Trophoblast cell (in vitro differentiated cells and primary cell): ENCODE data around the gene HAGHL.

ENCODE experiments used
- DNase-seq, 2 donors: peaks; one replicate each; pipeline ENCODE4 v3.0.0-alpha.2; 2016
- H2AFZ ChIP-seq: 2 replicates; pipeline ENCODE4 v1.6.1; 2013; ENCODE audit warnings: low read length, moderate library complexity, mild to moderate bottlenecking; ENCODE audit not compliant: insufficient read depth, poor library complexity
- H2AK5ac ChIP-seq: 2 replicates; pipeline ENCODE4 v1.6.1; 2013; ENCODE audit warnings: mild to moderate bottlenecking, low read length
- H2BK120ac ChIP-seq: 2 replicates; pipeline ENCODE4 v1.6.1; 2013; ENCODE audit warnings: low read length, mild to moderate bottlenecking, moderate library complexity; ENCODE audit not compliant: insufficient read depth, poor library complexity
- H2BK12ac ChIP-seq: 2 replicates; pipeline ENCODE4 v1.6.1; 2013; ENCODE audit warnings: mild to moderate bottlenecking, low read length, moderate library complexity
- H2BK5ac ChIP-seq: 2 replicates; pipeline ENCODE4 v1.6.1; 2013; ENCODE audit warnings: low read length, low read depth, moderate library complexity, mild to moderate bottlenecking; ENCODE audit not compliant: poor library complexity
- H3K14ac ChIP-seq: 2 replicates; pipeline ENCODE4 v1.6.1; 2013; ENCODE audit warnings: mild to moderate bottlenecking, low read length
- H3K18ac ChIP-seq: 2 replicates; pipeline ENCODE4 v1.6.1; 2013; ENCODE audit warnings: mild to moderate bottlenecking, low read length
- H3K23ac ChIP-seq: 2 replicates; pipeline ENCODE4 v1.6.1; 2013; ENCODE audit warnings: low read length
- H3K27ac ChIP-seq: 2 replicates; pipeline ENCODE4 v1.5.1; 2013; ENCODE audit warnings: low read depth, mild to moderate bottlenecking, inconsistent platforms, low read length, moderate library complexity
- H3K27me3 ChIP-seq: 2 replicates; pipeline ENCODE4 v1.6.1; 2013; ENCODE audit warnings: inconsistent platforms, mild to moderate bottlenecking, low read length, moderate library complexity; ENCODE audit not compliant: insufficient read depth
- H3K36me3 ChIP-seq, 2 experiments: 1 replicate in 1 of 2; 2 replicates in 1 of 2; pipeline ENCODE4 v1.6.1; 2013; ENCODE audit warnings: low read length in 2 of 2, mild to moderate bottlenecking in 2 of 2, moderate library complexity in 1 of 2; ENCODE audit not compliant: insufficient read depth in 2 of 2, control insufficient read depth in 1 of 2
- H3K4ac ChIP-seq: 2 replicates; pipeline ENCODE4 v1.6.1; 2013; ENCODE audit warnings: low read depth, mild to moderate bottlenecking, low read length, moderate library complexity
- H3K4me1 ChIP-seq, 2 experiments: 1 replicate in 1 of 2; 2 replicates in 1 of 2; pipeline ENCODE4 v1.6.1; 2013; ENCODE audit warnings: low read length in 2 of 2, mild to moderate bottlenecking in 2 of 2, moderate library complexity in 1 of 2; ENCODE audit not compliant: insufficient read depth in 2 of 2, control insufficient read depth in 1 of 2
- H3K4me2 ChIP-seq: 2 replicates; pipeline ENCODE4 v1.6.1; 2013; ENCODE audit warnings: inconsistent platforms, mild to moderate bottlenecking, low read length, moderate library complexity
- H3K4me3 ChIP-seq: 2 replicates; pipeline ENCODE4 v1.5.1; 2013; ENCODE audit warnings: mild to moderate bottlenecking, low read depth, low read length, inconsistent platforms
- H3K79me1 ChIP-seq: one replicate; pipeline ENCODE4 v1.6.1; 2013; ENCODE audit warnings: low read length
- H3K79me2 ChIP-seq: 2 replicates; pipeline ENCODE4 v1.6.1; 2013; ENCODE audit warnings: low read length, mild to moderate bottlenecking; ENCODE audit not compliant: control insufficient read depth, insufficient read depth, poor library complexity
- H3K9ac ChIP-seq: 2 replicates; pipeline ENCODE4 v1.6.1; 2013; ENCODE audit warnings: mild to moderate bottlenecking, low read length
- H3K9me3 ChIP-seq: 2 replicates; pipeline ENCODE4 v1.6.1; 2013; ENCODE audit warnings: low read depth, mild to moderate bottlenecking, control low read depth, inconsistent platforms, low read length; ENCODE audit not compliant: insufficient read depth
- H4K12ac ChIP-seq: 2 replicates; pipeline ENCODE4 v1.6.1; 2013; ENCODE audit warnings: low read depth, mild to moderate bottlenecking, low read length, moderate library complexity
- H4K8ac ChIP-seq: 2 replicates; pipeline ENCODE4 v1.6.1; 2013; ENCODE audit warnings: low read depth, mild to moderate bottlenecking, low read length, moderate library complexity
- H4K91ac ChIP-seq: one replicate; pipeline ENCODE4 v1.6.1; 2013; ENCODE audit warnings: low read depth, mild to moderate bottlenecking, low read length, moderate library complexity
- WGBS: extraction: QIAGEN DNeasy Blood & Tissue Kit; methylation state at CpG from one replicate; pipeline ENCODE4 v1.1.7; 2013; ENCODE audit warnings: missing lambda C conversion rate; ENCODE audit not compliant: insufficient read length, insufficient coverage; ENCODE audit errors: extremely low coverage; 5-methylcytosine and 5-hydroxymethylcytosine counted together

HAGHL gene

GRCh38 chr16:702341-702740 is 24.6 kb upstream of the HAGHL start:
- Histone ChIP-seq H3K4ac (no peak overlapping the region), H2AK5ac (no peak overlapping the region), H2BK120ac (no peak overlapping the region), H3K18ac (no peak overlapping the region), H4K8ac (no peak overlapping the region), H2AFZ (no peak overlapping the region), H3K79me2 (no peaks in the 10 kb centered on the region), H3K14ac (no peak overlapping the region), H3K9me3 (peaks cover 8% of the 10 kb centered on the region), H3K27me3 (peaks cover 51% of the 10 kb centered on the region), H3K4me1 (peaks cover 0 to 2% of the 10 kb centered on the region in 2 experiments), H3K79me1 (no peaks in the 10 kb centered on the region), H3K4me2 (no peak overlapping the region), H2BK12ac (no peak overlapping the region), H3K23ac (no peak overlapping the region), H3K27ac (no peak overlapping the region), H2BK5ac (no peak overlapping the region), H4K12ac (no peak overlapping the region), H3K4me3 (no peak overlapping the region), H4K91ac (no peak overlapping the region), H3K9ac (no peak overlapping the region), H3K36me3 (no peaks in the 10 kb centered on the region)
- no peak for DNase-seq
- WGBS, result no CpG with 5 or more reads among the region's 19 CpGs

- H2BK12ac ChIP-seq, result no peak overlapping the region
- H3K23ac ChIP-seq, result no peak overlapping the region
- no peak overlapping the region for H4K12ac ChIP-seq
- no peak overlapping the region for H3K4me3 ChIP-seq
- no peaks in the 10 kb centered on the region for H3K36me3 ChIP-seq
- peaks cover 7% of the 10 kb centered on the region for H3K9me3 ChIP-seq
- no peak overlapping the region for H3K18ac ChIP-seq
- DNase-seq, result no peak
- no peak overlapping the region for H2AFZ ChIP-seq
- no peak overlapping the region for H2BK120ac ChIP-seq
- no CpG with 5 or more reads among the region's 12 CpGs for WGBS
- H4K91ac ChIP-seq, result no peak overlapping the region
- no peak overlapping the region for H2BK5ac ChIP-seq
- no peaks in the 10 kb centered on the region for H3K79me2 ChIP-seq
- H3K79me1 ChIP-seq, result no peaks in the 10 kb centered on the region
- H3K9ac ChIP-seq, result no peak overlapping the region
- H3K4me1 ChIP-seq, result peaks cover 0 to 2% of the 10 kb centered on the region in 2 experiments
- H3K4me2 ChIP-seq, result no peak overlapping the region
- no peak overlapping the region for H4K8ac ChIP-seq
- H2AK5ac ChIP-seq, result no peak overlapping the region
- no peak overlapping the region for H3K4ac ChIP-seq
- H3K27me3 ChIP-seq, result peaks cover 53% of the 10 kb centered on the region
- no peak overlapping the region for H3K14ac ChIP-seq
- H3K27ac ChIP-seq, result no peak overlapping the region
These were observed 23.5 kb upstream of the HAGHL start for GRCh38 chr16:703406-703805.

GRCh38 chr16:704047-704446 is 22.9 kb upstream of the HAGHL start:
- Histone ChIP-seq H3K27me3 (peaks cover 53% of the 10 kb centered on the region), H3K4ac (no peak overlapping the region), H4K8ac (no peak overlapping the region), H3K4me1 (peaks cover 0 to 2% of the 10 kb centered on the region in 2 experiments), H3K18ac (no peak overlapping the region), H3K27ac (no peak overlapping the region), H3K36me3 (no peaks in the 10 kb centered on the region), H4K91ac (no peak overlapping the region), H3K14ac (no peak overlapping the region), H3K23ac (no peak overlapping the region), H4K12ac (no peak overlapping the region), H3K4me3 (no peak overlapping the region), H3K79me1 (no peaks in the 10 kb centered on the region), H3K79me2 (no peaks in the 10 kb centered on the region), H2BK12ac (no peak overlapping the region), H3K9ac (no peak overlapping the region), H3K9me3 (peaks cover 7% of the 10 kb centered on the region), H2AFZ (no peak overlapping the region), H2BK120ac (no peak overlapping the region), H2AK5ac (no peak overlapping the region), H2BK5ac (no peak overlapping the region), H3K4me2 (no peak overlapping the region)
- WGBS, result no CpG with 5 or more reads among the region's 7 CpGs
- DNase-seq, result no peak

DNA sequence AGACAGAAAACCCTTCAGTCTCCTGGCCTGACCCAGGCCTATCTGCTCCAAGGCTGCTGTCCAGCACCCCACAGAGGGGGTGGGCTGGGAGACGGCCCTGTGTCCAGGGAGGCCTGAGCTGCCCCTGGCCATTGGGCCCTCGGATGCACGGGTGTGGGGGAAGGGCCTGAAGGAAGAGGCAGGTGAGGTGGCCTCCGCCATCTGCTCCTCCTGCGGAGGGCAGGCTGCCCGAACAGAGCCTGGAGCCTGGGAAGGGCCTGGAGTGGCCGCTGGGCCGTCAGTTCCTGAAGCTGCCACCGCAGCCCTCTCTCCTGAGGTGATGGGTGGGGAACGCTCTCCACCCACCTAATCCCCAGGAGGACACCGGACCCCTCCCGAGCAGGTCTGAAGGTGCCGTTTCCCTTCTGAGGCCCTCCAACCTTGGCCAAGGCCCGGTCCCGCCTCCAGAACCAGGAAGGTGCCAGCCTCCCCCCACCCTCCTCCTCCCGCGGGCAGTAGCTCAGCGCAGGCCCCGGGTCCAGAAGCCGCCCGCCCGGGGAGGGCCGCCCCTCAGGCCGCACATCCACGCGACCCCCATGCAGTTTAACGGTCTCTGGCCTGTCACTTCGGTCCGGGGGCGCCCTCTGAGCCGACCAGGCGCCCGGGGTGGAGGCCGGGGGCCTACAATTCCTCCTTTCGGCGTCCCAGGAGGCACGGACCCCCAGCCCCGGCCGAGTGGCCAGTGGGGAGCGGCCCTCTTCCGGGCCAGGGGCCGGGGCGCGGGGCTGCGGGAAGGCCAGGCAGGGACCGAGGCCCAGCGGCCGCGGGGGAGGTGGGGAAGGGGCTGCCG is 22.1 kb upstream of the HAGHL start:
- WGBS, result no CpG with 5 or more reads among the region's 50 CpGs

More for the DNA sequence above, 22.1 kb upstream of the HAGHL start:
- no peak overlapping the region for H3K4ac ChIP-seq
- no peak overlapping the region for H3K18ac ChIP-seq
- H3K4me3 ChIP-seq, result no peak overlapping the region
- no peak overlapping the region for H3K23ac ChIP-seq
- no peak for DNase-seq
- H3K9me3 ChIP-seq, result peaks cover 7% of the 10 kb centered on the region
- H3K27me3 ChIP-seq, result peaks cover 53% of the 10 kb centered on the region
- no peak overlapping the region for H4K91ac ChIP-seq
- no peak overlapping the region for H2BK12ac ChIP-seq
- no peak overlapping the region for H2BK120ac ChIP-seq
- no peak overlapping the region for H4K8ac ChIP-seq
- no peak overlapping the region for H3K9ac ChIP-seq
- no peak overlapping the region for H3K27ac ChIP-seq
- no peak overlapping the region for H3K14ac ChIP-seq
- no peak overlapping the region for H2AK5ac ChIP-seq
- no peak overlapping the region for H2AFZ ChIP-seq
- H3K4me1 ChIP-seq, result peaks cover 0 to 2% of the 10 kb centered on the region in 2 experiments
- H4K12ac ChIP-seq, result no peak overlapping the region
- no peaks in the 10 kb centered on the region for H3K36me3 ChIP-seq
- H3K79me1 ChIP-seq, result no peaks in the 10 kb centered on the region
- no peak overlapping the region for H2BK5ac ChIP-seq
- no peaks in the 10 kb centered on the region for H3K79me2 ChIP-seq
- H3K4me2 ChIP-seq, result no peak overlapping the region
